Measurements from ENCODE around the gene HSPA4.

Gene HSPA4

DNA sequence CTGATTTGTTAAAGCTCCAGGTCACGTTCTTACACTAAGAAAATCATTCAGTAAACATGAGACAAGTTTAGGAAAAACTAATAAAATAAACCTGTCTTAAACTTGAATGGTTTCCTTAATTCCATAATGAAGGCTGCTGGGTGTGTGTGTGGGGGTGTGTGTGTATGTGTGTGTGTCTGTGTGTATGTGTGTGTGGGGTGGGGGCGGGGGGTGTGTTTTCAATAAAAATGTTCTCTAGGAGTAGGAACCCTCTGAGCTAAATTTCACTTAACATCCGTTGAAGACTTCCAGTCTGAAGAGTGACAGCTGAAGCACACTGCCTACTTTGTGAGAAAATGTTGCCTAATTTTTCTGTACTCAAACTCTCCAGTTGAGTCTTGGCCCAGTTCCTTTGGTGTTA, 54.5 kb downstream of the HSPA4 start:
- DNase-seq (ENCODE audit: low spot score) = no peak

GRCh38 chr5:133106761-133107572, 55.2 kb downstream of the HSPA4 start:
- no peak for DNase-seq (ENCODE audit: low spot score)

- no peak for DNase-seq (ENCODE audit: low spot score)
Observed at GRCh38 chr5:133108481-133108921, 56.7 kb downstream of the HSPA4 start.

DNA sequence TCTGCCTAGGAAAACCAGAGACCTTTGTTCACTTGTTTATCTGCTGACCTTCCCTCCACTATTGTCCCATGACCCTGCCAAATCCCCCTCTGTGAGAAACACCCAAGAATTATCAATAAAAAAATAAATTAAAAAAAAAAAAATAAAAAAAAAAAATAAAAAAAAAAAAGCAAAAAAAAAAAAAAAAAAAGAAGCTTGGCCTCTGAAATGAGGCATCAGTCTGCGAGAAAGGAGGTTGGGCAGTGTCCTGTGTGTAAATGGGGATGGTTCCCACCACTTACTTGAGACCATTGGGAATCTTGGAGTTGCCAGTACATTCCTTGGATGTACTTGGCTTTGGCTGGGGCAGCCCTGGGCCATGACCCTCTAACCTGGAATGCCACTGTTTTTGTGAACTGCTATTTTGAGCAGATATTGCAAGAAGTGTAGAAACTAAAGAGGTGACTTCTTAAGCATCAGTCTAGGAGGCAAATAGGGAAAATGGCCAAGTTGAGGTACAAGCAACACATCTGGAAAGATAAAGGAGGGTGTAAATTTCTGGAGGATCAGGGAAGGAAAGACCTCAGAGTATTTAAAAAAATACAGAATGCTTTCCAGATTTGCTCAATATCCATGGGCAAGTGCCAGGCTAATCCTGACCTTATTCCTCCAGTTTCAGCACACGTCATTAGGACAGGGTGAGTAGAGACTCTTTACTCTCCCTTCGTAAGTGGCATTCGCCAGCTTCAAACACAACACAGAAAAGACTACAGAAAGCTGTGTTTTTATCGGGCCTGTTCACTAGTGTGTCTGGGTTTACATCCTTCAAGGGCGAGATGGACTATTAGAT, 58.1 kb downstream of the HSPA4 start:
- DNase-seq (ENCODE audit: low spot score) = no peak

DNA sequence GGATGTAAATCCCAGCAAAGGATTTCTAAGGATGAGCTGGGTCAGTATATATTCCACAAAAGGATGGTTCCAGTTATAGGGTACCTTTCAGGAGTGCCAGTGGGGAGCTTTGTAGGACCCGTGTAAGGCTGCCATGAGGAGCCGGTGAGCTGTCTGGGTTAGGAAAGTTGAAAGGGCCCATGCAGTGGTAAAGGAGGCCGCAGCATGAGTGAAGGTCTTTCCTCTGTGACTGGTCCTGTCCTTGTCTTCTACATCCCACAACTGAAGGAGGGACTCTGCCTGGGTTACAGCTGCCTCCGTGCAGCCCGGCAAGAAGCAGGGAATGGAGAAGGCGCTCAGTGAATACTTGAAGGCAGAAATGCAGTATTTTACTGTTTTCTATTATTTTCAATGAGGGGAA, 58.9 kb downstream of the HSPA4 start:
- DNase-seq (ENCODE audit: low spot score) = no peak

DNA sequence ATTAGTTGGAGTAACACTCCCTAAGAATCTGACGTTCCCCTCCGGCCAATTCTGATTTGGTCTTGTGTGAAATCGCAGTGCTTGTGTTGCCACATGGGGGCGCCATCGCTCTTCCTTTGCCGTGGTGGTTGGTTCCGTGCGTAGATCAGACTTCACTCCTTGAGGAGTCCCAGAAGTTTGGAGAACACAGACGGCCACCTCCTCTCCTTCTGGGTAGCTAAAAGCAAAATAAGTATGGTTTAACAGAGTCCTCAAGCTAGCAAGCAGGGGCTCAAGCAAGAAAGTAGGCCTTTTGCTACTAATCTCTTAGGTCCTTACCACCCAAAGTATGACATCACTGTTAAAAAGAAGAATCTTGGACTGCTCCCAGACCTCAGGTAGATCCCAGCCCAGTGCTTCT, 59.5 kb downstream of the HSPA4 start:
- peak; percentile 87 for DNase-seq (ENCODE audit: low spot score)

DNA sequence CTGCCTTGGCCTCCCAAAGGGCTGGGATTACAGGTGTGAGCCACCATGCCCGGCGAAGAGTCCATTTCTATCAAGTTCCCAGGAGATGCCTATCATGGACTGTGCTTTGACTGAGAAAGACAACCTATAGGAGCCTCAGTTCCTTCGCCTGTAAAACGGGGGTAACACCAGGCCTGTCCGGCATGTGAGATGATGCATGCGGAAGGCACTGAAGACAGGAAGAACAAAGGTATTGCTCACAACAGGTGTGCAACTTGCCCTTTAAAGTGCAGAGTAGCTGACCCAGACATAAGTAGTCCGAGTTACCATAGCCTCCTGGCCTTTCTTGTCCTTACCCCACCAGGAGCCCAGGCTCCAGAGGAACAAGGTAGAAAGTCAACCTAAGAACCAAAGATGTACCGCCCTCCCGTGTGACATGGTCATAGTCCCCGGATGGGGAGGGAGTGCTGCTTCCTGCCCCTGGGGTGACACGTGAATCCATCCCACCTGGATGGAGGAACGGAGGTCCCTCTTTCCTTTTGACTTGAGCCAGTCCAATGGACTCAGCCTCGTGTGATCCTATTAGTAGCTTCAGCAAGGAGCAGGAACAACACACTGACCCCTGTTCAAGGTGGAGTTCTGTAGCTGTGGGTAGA, 60.3 kb downstream of the HSPA4 start:
- DNase-seq (ENCODE audit: low spot score) = no peak

- no peak for DNase-seq (ENCODE audit: low spot score)
Observed at GRCh38 chr5:133113331-133114061, 61.7 kb downstream of the HSPA4 start.

DNA sequence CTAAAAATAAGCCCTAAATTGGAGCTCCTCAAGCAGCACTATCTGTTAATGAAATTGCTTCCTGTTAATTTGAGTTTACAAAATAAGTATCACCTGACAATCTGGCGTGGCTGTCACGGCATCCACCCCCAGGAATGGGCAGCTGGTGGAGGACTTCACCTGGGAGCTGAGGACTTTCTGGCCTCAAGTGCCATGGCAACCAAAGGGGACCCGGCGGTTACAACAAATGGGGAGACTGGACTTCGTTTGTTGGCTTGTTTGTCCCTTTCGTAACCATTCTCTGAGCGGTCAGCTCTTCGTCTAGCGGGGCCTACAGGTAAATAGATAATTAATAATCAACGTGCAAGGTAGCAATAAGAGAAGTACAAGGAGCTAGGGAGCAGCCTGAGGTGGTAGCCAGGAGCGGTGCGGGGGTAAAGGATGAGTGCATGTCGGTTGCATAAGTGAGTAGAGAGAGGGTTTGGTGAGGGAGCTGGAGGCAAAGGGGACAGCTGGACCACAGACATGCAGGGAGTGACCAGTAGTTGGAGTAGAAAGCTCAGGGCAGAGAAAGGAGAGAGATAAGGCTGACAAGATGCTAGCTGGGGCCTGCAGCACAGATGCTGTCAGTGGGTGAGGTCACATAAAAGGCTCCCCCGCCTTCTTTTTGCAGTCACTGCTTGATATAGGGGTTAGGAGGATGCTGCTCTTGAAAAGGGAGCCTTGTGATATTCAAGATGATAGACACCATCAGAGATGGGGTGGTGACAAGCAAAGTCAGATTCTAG, 62.5 kb downstream of the HSPA4 start:
- no peak for DNase-seq (ENCODE audit: low spot score)

- DNase-seq (ENCODE audit: low spot score) = no peak
Observed at GRCh38 chr5:133114933-133115310, 63.1 kb downstream of the HSPA4 start.

GRCh38 chr5:133116601-133117000, 64.8 kb downstream of the HSPA4 start:
- DNase-seq (ENCODE audit: low spot score) = no peak

DNA sequence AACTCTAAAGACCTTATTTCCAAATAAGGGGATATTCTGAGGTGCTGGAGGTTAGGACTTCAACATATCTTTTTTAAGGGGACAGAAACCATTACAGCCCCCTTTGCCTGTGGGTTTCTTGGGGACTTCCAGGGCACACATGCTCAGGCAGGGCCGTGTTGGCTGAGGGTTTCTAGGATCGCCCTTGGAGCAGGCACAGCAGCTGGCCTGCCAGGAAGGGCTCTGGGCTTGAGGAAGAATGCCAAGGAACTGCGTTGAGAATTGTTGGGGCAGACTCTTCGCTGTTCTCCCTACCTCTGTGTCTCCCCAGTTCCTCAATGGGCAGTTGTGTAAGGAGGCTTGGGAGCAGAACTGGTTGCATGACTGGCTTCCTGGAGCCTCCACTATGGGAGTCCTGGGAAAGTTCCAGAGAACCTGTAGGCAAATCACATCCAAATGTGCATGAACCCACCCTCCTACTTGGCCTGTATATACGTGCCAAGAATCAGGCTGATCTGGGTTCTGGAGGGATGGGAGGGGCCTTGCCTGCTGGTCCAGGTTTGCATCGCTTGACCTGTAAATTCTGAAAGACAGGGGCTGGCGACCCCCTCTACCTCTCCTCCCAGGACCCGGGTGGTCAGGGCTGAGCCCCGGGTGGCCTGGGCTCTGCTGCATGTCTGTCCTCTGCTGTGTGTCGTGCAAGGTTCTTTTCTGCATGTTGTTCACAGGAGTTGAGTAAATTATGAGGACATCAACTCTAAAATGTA, 65.5 kb downstream of the HSPA4 start:
- no peak for DNase-seq (ENCODE audit: low spot score)

DNA sequence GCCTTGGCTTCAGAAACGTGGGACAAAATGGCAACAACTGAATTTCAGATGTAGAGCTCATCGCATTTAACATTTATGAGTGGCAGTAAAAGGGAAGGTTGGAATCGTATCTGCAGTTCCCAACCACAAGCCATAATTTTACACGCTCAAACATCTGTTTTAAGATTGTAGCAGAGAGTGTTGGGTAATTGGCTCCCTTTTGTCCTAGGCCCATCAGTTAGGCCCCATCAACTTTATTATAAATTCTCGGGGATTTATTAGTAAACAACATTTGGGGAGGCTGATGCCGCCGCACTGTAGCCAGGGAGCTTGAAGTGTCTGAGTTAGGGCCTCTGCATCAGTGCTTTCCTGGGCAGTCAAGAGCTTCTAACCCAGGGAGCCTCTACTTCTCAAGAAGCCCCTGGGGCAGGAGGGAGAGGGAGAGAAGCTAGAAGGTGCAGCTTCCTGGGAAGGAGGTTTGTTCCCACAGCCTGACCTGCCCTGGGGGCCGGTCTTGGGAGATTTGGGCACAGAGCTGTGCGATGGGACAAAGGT, 66.2 kb downstream of the HSPA4 start:
- DNase-seq (ENCODE audit: low spot score) = no peak

GRCh38 chr5:133118741-133119140, 66.9 kb downstream of the HSPA4 start:
- DNase-seq (ENCODE audit: low spot score) = no peak

GRCh38 chr5:133119233-133119711, 67.5 kb downstream of the HSPA4 start:
- DNase-seq (ENCODE audit: low spot score) = no peak

DNA sequence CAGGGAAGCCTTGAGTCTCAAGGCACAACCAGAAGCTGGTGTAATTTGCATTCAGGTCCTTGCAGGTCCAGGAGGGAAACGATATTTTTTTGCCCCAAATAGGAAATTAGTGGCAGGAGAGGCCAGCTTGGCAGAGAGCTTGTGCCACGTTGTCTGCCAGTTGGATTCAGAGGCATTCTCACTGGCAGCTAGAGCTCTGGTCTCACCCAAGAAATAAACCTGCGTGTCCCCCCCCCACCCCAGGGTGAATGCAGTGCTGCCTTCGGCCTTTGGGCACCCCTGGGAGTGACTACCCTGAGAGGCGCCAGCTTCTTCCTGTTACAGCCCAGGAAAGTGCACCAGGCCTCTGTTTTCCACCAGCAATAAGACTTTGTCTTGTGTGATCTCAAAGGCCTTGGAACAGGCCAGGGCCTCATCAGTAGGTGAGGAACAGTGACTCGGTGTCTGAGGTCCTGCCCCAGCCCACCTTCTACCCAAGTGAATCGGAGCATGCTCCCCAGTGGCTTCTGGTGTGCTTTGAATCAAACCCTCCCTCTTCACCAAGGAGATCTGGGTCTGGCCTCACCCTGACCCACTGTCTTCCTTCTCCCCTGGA, 68.4 kb downstream of the HSPA4 start:
- no peak for DNase-seq (ENCODE audit: low spot score)

DNA sequence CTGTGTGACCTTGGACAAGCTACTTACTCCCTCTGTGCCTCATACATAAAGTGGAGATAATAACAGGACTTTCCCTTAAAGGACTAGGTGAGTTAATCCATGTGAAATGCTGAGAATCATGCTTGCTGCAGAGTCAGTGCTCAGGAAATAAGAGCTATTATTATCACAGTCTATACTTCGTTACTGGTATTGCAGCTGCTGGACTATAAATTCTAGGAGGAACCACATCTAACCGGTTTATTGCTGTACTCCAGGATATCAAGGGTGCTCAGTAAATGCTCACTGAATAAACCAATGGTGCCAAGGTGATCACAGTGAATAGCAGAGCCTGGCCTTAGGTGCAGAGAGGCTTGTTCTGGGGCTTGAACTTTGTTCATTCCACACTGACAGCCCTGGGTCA, 69.3 kb downstream of the HSPA4 start:
- no peak for DNase-seq (ENCODE audit: low spot score)

DNA sequence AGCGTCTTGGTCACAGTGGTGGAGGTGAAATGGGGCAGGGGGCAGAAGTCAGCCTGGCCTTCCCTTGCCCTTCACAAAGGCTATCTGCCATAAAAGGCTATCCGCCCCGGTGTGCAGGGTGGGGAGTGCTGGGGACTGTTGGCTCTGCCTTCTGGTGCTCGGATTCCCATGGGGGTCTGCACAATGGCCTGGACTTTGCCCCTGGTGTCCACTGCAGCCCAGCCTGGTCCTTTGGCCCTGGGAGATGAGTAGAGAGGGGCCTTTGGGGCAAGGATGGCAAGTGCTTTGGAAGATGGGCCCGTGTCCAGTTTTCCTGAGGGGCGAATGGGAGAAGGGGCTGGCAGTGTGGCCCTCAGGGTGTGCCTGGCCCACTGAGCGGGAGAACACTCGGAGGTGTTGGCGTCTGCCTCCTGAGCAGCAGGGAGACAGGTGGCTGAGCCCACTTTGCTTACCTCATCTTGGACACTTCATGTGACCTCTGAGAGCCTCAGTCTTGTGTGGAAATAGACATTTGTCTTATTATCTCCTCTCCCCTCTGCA, 69.9 kb downstream of the HSPA4 start:
- DNase-seq (ENCODE audit: low spot score) = no peak

DNA sequence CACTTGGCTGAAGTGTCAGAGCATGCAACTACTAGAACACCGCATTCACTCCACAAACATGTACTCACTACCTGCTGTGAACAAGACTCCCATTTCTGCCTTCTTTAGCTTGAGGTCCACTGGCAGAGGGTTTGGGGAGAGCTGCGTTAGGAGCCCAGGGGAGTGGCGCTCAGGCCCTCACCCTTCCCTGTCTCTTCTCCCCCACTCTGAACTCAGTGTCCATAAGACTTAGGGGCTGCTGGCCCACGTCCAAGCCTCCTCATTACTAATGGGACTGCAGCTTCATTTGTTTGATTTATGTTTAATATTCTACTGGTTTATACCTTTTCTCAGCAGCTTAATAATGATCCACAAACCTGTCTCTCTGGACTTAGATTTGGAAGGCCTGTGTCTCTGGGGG, 70.9 kb downstream of the HSPA4 start:
- no peak for DNase-seq (ENCODE audit: low spot score)

DNA sequence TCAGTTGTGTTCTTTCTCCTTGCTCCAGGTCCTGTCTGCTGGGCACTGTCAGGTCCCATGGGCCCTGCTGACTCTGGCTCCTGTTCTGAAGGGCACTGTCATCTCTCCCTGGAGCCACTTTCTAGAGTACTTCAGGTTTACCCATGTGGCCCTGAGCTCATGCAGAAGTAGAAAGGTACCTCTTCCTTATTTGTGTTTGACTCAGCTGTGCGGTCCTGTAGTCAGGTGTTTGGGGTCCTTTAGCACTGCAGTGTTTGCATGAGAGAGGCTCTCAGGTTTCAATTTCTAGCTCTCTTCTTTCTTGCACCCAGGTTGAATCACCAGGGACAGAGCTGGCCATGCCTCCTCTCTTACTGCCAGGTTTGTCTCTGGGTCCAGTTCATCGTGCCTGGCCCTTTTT, 71.5 kb downstream of the HSPA4 start:
- DNase-seq (ENCODE audit: low spot score) = no peak

Measured in iPS-NIHi11 (cell line).